HG03558 (cell line): ENCODE measurements around the gene TMEM130.

Experiments
- ATAC-seq: cut with Tn5 transposase; IDR thresholded peaks from one replicate; pipeline ENCODE4 v1.9.1; 2021; ENCODE audit warnings: moderate number of reproducible peaks; ENCODE audit not compliant: unreplicated experiment; ENCODE audit errors: extremely low read depth

TMEM130 gene

DNA sequence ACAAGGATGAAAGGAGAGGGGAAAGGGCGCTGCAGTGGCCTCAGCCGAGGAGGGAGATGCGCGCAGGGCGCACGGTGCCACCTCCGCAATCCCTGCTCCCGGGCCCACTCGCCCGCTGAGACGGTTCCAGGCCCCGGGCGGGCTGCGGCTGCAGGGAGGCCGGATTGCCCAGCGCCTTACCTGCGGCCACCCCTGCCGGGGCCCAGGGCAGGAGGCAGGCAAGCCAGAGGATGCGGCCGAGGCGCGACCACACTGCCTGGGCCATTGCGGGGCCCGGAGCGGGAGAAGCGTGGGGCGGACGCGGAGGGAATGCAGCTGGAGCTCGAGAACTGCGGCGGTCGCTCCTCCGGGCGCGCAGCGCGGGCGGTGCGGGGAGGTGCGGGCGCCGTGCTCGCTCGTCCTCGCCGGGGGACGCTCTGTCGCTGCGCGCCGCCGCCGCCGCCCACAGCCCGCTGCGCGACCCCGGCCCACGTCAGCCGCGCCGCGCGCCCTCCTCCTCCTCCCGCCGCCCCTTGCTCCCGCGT is at the start of gene TMEM130:
TSS of gene TMEM130 (minus strand) at position 418 of the 524 bp plus-strand sequence. CDS start at position 265, 153 bp downstream.
- no peak for ATAC-seq

DNA sequence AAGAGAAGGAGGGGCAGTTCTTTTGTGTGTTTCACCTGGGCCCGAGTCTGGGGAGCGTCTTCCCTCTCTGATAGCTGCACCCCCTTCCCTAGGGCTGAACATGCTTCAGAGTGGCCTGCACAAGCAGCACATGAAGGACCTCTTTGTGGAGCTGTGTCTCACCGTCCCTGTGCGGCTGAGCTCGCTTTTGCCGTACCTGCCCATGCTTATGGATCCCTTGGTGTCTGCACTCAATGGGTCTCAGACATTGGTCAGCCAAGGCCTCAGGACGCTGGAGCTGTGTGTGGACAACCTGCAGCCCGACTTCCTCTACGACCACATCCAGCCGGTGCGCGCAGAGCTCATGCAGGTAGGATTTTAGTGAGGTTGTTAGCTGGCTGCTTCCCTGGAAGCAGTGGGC is 47.5 kb upstream of the TMEM130 start:
- no peak for ATAC-seq

GRCh38 chr7:98913612-98914011 is 43.8 kb upstream of the TMEM130 start:
- no peak for ATAC-seq

- no peak for ATAC-seq
Observed at GRCh38 chr7:98913026-98913425, 43.2 kb upstream of the TMEM130 start.

- ATAC-seq, result no peak
Observed at GRCh38 chr7:98911916-98912315, 42.1 kb upstream of the TMEM130 start.

DNA sequence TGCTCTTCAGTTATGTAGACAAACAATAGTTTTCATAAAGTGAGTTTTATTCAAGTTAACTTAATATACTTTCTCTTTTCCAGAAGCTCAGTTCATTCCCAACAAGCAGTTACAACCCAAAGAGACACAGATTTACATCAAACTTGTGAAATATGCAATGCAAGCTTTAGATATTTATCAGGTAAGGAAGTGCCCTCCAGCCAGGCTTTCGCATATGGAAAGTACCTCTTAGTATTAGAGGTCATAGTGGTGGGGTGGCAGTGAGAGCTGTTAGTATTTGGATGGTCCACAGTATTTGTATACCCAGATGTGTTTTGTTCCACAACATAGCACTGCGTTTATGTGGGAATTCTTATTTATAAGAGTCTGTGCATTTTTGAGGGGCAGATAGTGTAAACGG is 40.6 kb upstream of the TMEM130 start:
- no peak for ATAC-seq

DNA sequence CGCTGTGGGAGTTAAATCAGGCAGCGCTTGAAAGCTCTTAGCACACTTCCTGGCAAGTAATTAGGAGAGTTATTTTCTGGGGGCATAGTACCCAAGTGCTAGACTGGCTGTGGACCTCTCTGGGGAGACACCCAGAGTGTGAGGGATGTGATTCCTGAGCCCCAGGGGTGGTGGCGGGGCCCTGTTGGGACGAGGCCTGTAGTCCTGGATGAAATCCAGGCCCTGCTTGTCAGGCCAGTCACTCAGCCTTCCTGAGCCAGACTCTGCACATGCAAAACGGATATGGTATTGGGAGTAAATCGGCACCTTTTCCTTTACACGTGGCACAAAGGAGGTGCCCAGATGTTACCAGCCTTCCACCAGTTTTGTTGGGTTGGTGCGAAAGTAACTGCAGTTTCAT is 39.7 kb upstream of the TMEM130 start:
- ATAC-seq, result no peak

- no peak for ATAC-seq
Observed at GRCh38 chr7:98908585-98908984, 38.8 kb upstream of the TMEM130 start.

- no peak for ATAC-seq
Observed at GRCh38 chr7:98907570-98907969, 37.8 kb upstream of the TMEM130 start.

DNA sequence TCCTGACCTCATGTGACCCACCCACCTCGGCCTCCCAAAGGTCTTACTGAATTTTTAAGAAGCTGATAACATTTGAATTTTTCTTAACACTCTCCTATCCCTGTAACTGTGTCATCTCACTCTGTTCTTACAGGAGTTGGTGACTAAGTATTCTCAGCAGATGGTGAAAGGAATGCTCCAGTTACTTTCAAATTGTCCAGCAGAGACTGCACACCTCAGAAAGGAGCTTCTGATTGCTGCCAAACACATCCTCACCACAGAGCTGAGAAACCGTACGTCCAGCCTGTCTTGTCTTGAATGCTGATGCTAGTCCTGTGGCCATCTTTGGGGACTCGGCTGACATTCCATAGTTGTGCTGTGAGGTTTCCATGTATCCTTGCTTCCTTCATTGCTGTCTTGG is 33.4 kb upstream of the TMEM130 start:
- ATAC-seq, result no peak

- ATAC-seq, result no peak
Observed at GRCh38 chr7:98902523-98902922, 32.7 kb upstream of the TMEM130 start.

DNA sequence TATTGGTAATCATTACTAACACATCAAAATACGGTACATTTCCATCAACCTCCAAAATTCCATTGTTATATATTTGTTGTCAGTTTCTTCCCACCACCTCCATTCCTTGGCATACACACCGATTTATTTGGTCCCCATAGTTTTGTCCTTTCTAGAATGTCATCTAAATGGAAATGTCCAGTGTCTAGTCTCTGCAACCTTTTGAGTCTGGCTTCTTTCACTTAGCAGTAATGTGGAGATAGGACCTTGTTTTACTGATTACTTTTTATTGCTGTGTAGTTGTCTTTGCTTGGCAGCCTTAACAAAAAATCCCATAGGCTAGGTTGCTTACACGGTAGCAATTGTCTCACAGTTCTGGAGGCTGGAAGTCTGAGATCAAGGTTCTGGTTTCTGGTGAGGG is 31.0 kb upstream of the TMEM130 start:
- no peak for ATAC-seq

GRCh38 chr7:98899816-98900215 is 30.0 kb upstream of the TMEM130 start:
- ATAC-seq, result no peak

DNA sequence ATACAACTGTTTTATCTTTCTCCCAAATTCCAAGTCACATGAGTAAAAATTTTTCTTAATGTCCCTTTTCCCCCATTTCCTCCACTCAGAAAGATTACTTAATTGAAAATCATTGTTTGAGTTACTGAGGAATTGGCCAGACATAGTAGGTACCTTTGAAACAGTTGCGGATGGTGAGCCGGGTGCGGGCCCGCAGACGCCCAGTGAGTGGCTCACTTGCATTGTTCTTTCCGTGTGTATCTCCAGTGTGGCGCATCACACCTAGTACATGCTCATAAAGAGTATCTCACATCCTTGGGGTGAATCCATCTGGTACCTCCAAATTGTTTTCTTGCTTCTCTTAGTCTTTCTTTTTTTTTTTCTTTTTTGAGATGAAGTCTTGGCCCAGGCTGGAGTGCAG is 22.8 kb upstream of the TMEM130 start:
- no peak for ATAC-seq

GRCh38 chr7:98887038-98887437 is 17.2 kb upstream of the TMEM130 start:
- no peak for ATAC-seq

- ATAC-seq, result no peak
Observed at GRCh38 chr7:98884416-98884815, 14.6 kb upstream of the TMEM130 start.

DNA sequence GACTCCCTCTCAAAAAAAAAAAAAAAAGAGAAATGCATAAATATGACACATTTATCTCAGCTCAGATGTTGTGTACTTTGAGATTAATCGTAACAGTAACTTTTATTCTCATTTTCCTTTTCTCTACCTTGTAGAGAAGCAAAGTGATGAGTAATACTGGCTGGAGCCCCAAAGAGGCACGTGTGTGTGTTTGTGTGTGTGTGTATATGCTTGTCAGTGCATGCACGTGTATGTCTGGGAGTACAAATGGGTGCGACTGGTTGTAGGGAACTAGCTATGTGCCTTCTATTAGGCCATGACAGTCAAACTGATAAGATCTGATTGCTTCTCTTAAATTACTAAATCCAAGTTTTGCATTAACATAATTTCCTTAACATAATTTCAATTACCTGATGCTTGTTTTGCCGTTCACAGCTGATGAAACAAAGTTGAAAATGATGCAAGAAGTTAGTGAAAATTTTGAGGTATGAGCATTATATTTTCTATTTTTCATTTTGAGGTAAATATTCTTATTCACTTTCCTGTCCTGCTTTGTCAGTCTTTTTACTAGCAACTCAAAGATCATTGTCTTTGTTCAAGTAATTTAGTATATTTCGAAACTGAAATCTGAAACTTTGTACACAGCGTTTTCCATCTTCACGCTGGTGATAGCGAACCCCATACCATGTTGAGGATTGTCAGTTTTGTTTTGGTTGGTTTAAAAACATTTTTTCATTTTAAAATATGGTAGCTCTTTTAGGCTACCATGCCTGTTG is 11.9 kb upstream of the TMEM130 start:
- ATAC-seq, result no peak

GRCh38 chr7:98880485-98880884 is 10.7 kb upstream of the TMEM130 start:
- no peak for ATAC-seq

DNA sequence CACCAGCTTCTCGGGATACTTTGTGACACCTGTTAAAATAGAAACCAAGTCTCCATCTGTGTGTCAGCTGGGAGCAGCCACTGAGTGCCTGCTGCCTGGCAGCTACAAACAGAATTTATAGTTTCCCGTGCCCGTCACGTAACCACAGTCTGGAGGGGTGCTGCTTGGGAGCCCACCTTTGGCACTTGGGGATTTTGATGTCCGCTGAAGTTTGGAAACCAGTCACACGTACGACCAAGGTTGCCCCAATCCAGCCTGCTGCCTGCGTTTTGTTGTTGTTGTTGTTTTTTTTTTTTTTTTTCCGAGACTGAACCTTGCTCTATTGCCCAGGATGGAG is 10.1 kb upstream of the TMEM130 start:
- no peak for ATAC-seq

DNA sequence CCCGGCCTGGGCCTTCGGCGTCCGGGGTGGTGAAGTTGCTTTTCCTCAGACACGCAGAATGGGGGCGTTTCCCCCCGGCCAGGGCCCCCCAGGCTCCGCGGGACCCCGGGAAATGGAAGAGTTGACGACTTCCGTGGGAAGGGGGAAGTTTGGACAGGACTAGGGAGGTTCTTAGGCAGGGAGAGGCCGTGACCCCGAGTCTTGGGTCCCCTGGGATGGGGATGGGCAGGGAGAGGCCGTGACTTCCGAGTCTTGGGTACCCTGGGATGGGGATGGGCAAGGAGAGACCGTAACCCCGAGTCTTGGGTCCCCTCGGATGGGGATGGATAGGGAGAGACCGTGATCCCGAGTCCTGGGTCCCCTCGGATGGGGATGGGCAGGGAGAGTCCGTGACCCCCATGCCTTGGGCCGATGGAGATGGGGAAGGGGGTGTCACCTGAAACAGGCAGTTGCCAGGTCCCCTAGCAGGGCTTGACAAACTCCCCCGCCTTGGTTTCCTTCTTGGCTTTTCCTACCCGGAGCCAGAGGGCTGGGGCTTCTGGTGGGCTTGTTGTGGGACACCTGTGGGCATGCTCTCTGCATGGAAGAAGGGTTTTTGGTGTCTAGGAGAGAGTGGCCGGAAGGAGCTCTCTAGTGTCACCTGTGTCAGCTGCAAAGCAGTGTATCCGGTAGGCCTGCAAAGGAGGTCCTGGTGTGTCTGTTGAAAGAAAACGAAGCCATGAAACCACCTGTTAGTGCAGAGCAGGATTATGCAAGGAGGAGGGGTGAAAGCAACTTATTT is 9.6 kb upstream of the TMEM130 start:
- ATAC-seq, result peak; percentile 73

- peak; percentile 39 for ATAC-seq
Observed at GRCh38 chr7:98878365-98879197, 8.8 kb upstream of the TMEM130 start, which contains the start of gene TRRAP. Gene TRRAP, plus strand, starts transcription at chr7:98878532. Its CDS starts 2,619 bp downstream, at chr7:98881151.
